ENCODE results near the gene POLE4.

- TF ChIP-seq CTCF (IDR thresholded peaks at IDR 0.05; ENCODE audit: low read depth, low read length, missing input control) (no peak), REST (IDR thresholded peaks at IDR 0.05) (no peak), ATF3 (IDR thresholded peaks at IDR 0.05) (no peak), MAX (IDR thresholded peaks at IDR 0.05) (no peak), TAF1 (conservative IDR thresholded peaks at IDR 0.05) (no peak), YY1 (IDR thresholded peaks at IDR 0.05) (no peak), SP1 (IDR thresholded peaks at IDR 0.05) (no peak), RAD21 (IDR thresholded peaks at IDR 0.05) (no peak), GABPA (IDR thresholded peaks at IDR 0.05 in 1 of 2, conservative IDR thresholded peaks at IDR 0.05 in 1 of 2) (no peak)
These were observed 21.1 kb upstream of the POLE4 start for GRCh38 chr2:74937221-74937880.

Measured in liver (tissue), 3 donors.